HG02571 (cell line): ENCODE measurements around the gene ADRM1.

ENCODE experiments used
- ATAC-seq: cut with Tn5 transposase; IDR thresholded peaks from one replicate; pipeline ENCODE4 v1.9.1; 2021; ENCODE audit warnings: mild to moderate bottlenecking, moderate library complexity; ENCODE audit not compliant: unreplicated experiment

ADRM1 gene

DNA sequence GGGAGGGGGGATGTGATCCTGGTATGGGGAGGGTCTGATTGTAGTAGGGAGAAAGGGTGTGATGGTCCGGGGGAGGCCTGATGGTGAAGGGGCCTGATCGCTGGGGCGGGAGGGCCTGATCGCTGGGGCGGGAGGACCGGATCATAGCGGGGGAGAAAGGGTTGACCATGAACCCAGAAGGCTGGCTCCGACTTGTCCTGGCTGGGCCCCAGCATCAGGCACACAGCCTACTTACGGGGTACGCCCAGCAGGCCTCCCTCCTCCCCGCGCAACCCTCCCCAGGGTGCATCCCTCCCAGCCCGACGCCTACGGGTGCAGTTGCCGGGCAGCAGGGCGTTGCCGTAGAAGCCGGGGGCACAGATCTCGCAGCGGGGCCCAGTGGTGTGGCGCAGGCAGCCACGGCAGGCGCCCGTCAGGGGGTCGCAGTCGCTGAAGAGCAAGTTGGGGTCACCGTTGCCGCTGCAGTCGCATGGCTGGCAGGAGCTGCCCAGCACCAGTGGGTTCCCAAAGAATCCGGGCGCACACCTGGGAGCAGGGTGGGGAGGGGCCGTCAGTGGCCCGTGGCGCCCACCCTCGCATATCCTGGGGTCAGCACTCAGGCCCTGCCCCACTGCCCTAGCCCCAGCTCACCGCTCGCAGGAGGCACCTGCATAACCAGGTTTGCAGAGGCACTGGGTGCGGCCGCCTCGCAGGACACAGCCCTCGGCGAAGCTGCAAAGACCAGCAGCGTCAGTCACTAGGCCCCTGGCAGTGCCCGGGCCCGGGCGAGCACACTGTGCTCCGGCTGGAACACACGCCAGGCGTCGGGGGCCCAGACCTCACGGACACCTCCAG, 20.6 kb downstream of the ADRM1 start:
- no peak for ATAC-seq

DNA sequence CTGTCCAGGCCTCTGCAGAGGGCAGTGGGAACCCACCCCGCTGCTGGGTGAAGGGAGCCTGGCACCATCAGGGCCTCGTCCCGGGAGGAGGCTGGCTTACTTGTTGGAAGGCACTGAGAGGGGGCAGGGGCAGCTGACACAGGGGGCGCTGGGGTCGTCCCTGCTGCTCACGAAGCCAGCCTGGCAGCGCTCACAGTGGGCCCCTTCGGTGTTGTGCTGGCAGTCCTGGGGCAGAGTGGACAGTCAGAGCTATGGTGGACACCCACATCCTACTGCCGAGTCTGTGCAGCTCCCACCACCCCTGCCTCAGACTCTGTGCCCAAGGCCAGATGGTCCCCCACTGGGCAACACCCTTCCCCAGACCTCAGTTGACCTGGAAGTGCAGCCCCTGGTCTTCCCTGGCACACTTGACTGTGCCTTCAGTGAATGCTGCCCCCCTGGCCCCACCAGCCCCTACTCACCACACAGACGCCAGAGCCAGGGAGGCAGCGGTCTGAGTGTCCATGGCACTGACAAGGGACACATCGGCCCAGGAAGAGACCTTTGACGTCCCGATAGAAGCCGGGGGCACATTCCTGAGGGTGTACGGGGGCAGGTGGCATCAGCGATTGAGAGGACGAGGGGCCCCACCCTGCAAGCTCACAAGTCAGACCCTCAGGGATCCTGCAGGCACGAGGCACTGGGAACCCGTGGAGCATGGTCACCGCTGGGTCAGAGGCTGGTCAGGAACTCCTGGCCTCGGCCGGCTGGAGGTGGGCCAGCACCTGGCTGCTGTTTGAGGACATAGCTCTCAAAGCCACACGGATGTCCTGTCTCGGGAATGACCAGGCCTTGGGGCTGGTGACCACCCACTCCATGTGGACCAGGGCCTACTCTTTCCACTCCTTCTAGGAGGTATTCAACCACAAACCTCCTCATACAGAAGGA, 21.4 kb downstream of the ADRM1 start:
- ATAC-seq: no peak

DNA sequence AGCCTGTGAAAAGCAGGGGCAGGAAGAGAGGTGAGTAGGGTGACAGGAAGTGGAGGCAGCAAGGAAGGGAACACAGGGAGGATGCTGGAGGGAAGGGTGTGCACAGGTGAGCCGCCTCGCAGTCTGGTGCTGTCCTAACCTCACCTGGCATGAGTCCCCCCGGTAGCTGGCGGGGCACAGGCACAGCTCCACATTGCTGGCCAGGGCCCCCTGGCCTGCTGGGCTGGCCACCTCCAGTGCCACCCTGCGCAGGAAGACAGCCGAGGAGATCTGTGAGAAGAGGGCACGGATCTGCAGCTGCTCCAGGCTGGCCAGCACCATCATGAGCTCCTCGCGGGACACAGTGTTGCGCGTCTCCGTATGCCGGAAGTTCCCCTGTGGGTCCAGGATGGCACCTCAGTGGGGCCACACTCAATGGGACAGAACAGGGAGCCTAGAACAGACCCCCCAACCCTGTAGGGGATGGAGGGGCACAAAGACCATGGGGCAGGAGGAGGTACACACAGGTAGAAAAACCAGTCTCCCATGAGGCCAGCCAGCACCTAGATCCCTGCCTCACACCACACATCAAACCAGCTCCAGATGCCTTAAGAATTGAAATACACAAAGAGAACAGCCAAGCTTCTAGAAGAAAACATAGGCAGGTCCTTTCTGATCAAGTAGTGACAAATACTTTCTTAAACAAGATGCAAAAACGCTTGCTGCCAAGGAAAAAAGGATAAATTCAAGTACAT, 22.5 kb downstream of the ADRM1 start:
- no peak for ATAC-seq

DNA sequence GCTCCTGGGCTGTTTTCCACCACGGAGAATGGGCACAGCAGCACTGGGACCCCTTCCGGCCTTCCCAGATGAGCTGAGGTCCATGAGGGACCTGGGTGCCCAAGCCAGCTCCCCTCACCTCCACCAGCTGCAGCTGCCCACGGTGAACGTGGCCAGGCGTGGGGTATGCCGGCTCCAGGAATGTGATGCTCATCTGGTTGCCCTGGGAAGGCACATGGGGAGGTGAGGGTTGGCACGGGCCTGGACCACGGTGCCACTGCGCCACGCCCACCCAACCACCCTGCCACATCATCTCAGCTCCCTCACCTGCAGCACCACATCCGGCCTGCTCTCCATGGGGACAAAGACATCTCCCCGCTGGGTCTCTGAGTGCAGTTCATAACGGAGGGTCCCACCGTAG, 23.8 kb downstream of the ADRM1 start:
- no peak for ATAC-seq

DNA sequence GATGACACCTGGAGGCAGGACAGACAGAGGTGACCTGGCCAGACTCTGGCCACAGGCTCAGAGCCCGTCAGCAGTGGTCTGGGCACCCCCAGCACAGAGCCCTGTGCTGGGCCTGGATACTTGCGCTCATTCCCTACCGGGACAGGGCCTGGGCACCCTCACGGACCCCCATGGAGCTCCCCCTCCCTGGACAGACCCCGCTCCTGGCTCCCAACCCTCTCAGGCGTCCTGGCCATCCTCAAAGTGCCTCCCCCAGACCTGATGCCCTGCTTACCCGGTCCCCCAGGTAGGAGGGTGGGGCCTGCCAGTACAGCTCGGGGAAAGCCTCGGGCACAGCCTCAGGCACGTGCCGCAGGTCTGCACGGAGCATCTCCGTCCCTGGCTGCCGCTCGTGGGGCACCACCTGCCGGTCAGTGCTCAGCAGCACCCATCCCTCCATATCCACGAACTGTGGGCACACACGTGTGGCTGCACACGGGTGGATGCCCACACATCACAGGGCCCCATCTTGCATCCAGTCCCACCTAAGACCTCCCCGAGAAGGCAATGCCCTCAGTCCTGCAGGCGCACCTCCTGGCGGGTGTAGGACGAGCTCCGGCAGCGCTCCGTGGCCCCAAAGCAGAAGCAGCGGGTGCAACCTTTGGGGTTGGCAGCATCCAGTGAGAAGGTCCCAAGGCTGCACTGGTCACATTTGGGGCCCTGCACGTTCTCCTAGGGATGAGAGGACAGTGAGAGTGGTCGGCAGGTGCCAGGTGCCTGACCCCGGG, 24.3 kb downstream of the ADRM1 start:
- no peak for ATAC-seq

DNA sequence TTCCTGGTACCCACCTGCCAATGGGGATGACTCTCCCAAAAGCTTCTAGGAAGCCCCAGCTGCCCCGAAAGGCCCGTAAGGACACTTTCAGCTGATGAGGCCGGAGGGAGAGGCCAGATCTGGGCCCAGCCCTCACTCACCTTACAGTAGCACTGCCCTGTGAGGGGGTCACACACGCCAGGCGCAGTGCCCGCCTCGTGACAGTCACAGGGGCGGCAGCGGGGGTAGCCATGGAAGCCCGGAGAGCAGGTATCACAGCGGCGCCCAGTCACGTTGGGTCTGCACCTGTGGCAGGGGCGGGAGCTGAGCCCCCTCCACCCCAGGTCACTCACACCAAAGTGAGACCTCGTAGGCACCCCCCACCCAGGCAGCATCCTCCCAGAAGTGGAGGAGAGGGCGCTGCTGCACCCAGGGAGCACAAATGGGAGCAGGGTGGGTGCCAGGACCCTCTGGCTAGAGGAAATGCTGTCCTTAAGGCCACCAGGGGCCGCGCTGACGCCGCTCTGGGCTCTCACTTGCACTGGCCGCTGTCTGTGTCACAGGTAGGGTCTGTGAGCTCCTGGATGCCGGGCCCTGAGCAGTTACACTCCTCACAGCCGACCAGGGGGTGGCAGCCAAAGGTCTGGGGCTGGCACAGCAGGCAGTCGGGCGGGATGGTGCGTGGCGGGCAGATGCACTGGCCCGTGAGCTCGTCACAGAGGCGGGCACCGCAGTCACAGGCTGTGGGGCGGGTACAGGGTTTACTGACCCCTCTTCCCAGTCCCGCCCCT, 25.1 kb downstream of the ADRM1 start:
- no peak for ATAC-seq

DNA sequence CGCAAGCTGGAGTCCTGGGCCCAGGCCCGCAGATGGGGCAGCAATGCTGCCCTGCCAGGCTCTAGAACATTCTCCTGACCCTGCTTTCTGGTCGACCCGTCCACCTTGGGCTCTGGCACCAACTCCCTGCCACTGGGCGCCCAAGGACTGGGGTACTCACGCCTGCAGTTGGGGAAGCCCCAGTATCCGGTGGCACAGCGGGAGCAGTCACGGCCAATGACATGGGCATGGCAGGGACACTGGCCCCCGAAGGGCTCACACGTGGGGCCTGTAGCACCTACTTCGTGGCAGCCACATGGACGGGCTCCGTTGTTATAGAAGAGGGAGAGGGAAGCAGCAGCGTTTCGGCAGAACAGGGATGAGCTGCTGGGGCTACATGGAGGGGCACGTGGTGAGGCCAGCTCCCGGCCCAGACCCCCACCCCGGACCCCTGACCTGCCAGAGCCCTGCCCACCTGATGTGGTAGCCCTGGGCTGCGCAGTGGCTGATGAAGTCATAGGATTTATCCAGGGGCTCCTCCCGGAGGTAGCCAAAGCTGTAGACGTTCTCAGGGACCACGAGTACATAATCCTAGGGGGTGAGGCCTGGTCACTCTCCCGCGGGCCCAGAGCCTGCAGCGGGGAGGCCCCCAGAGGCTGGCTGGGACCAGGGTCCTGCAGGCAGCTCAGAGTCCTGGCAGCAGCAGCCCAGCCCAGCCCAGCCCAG, 26.0 kb downstream of the ADRM1 start:
- ATAC-seq: no peak

DNA sequence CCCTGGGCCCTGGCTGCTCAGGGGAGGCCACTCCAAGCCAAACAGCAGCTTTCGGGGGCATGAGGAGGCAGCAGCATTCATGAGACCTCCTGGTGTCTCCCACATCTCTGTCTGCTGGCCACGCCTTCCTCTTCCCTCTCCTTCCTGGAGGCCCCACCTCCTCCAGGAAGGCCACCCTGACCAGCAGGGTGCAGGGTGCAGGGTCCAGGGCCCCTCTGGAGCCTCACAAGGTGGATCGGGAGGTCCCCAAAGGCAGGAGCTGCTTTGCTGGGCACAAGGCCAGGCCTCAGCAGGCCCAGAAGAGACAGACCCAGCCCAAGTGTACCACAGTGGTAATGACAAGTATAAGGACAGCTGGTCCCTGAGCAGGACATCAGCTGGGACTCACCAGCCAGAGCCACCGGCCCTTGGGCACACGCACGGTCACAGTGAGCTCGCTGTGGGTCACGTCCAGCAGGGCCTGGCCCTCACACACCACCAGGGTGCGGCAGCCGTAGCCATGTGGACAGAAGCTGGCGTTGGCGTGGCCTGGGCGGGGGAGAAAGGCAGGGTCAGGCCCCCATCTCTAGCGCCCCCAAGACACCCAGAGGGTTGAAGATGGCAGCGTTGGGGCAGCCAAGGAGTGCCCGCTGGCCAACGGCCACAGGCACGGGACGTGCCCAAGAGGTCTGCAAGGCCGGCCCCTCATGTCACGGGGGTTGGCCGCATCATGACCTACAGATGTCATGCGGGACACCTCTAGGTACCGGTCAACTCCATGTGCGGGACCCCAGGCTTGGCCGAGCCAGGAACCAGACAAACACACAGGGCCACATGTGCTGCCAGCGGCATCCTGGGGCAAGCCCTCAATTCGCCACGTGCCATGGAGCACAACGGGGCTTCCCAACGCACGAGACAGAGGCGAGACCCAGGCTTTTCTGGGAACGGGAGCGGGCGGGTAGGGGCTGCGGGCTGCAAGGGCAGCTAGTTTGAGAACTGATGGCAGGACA, 26.9 kb downstream of the ADRM1 start:
- ATAC-seq: no peak

DNA sequence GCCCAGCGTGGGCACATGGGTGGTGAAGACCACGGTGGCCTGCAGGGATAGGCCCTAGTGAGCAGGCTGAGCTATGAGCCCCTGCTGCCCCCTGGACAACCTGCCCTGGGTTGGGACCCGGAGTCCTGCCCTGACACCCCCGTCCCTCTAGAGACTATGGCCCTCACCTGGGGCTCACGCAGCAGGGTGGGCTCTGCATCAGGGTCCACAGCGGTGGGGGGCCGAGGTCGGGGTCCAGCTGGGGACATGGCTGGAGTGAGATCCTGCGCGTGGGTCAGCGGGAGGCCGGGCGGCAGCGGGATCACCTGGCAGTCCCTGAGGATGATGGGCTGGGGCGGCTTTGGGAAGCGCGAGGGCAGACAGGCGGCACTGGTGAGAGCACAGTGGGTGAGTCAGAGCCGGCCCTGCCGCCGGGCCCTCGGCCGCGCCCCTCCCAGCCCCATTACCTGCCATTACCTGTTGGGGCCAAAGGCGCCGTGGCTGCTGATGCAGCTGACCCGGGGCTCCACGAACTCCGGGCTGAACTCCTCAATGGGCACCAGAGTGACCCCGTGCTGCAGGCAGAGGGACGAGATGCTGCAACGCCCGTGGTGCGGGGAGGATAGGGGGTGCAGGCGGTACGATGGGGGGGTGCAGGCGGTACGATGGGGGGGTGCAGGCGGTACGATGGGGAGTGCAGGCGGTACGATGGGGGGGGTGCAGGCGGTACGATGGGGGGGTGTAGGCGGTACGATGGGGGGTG, 27.9 kb downstream of the ADRM1 start:
- ATAC-seq: no peak

DNA sequence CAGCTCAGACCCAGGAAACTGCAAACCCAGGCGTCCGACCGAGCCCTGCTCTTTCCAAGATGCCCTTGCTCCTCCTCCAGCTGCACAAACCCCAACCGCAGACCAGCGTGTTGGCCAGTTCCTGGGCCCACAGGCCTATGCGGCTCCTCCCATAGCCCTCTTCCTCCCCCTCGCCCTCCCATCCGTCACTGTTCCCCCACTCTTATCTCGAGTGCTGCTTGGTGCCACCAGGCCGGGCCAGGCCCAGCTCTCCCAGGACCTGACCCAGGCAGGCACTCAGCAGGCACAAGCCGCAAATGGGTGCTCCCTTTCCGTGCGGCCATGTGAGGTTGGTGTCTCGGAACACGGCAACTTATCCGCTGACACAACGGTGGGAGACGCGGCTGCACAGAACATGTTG, 28.6 kb downstream of the ADRM1 start:
- ATAC-seq: no peak

DNA sequence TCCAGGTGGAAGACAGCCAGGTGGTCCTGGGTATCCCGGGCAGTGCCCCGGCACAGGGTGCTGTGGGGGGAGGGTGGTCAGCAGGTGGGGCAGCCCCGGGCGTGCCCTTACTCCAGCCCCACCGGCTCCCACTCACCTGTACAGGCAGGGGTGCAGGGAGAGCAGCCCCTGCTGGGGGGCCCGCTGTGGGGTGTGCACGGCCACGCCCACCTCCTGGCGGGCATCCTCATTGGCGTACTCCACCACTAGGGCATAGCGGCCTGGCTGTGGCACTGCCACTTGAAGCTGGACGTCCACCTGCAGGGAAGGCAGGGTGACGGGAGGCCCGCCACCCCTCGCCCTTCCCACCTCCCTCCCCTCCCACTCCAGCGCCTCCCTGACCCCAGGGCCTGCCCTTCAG, 29.6 kb downstream of the ADRM1 start:
- ATAC-seq: no peak

DNA sequence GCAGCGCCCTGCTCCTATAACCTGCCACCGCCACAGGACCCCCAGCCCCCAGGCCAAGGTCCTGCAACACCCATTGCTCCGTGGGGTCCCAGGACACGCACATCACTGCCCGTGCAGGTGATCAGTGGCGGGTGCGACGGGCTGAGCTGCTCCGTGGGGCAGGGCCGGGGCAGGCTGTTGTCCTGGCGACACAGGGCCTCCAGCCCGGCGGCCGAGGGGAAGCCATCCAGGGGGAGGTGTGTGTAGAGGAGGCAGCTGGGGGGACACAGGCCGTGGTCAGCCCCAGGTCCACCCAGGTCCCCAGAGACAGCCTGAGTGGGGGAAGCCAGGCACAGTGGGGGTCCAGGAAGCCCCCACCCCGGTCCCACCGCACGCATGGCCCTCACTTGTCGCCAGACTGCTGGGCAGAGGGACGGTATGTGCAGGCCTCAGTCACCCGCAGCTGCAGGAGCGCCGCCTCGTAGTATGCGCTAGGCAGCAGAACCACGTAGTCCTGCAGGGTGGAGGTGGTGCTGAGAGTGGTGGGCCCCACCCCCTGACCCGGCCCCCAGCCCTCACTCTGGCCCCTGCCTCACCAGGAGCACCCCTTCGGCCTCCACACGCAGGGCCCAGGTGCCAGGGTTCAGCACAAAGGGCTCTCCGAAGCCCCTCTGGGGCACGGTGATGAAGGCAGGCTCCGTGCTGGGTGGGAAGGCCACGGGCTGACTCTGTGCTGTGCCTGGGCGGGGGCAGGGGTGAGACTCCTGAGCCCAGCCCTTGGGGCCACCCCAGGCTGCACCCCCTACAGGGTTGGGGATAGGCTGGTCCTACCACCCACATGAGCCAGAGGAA, 30.4 kb downstream of the ADRM1 start:
- no peak for ATAC-seq

DNA sequence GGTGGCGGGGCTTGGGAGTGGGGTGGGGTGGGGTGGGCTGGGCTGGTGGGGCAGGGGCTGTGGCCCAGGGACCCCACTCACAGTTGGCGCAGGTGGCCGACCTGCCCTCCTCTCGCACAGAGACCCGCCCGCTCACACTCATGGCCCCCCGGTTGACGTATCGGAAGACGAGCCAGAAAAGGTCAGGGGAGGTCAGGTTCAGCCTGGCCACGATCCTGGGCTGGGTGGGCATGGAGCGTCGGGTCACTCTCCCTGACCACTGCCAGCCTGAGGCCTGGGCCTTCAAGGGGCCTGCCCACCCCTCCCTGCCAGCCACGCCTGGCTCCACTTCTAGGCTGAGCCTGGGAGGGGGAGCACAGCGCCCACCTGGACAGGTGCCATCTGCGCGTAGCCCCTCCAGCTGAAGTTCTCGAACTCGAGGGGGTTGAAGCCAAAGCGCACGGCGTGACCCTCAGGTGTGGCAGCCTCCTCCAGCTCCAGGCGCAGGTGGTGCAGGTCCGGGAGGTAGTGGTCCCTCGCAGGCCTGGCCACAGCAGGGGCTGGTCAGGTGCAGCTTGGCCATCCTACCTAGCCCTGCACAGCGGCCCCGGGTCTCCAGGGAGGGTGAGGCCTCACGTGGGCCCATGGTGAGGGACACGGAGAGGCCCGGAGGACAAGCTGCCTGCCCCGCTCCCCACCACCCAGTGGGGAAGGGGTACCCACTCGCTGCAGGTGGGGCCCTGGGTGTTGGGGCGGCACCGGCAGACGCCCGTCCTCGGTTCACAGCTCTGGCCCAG, 31.2 kb downstream of the ADRM1 start:
- no peak for ATAC-seq

DNA sequence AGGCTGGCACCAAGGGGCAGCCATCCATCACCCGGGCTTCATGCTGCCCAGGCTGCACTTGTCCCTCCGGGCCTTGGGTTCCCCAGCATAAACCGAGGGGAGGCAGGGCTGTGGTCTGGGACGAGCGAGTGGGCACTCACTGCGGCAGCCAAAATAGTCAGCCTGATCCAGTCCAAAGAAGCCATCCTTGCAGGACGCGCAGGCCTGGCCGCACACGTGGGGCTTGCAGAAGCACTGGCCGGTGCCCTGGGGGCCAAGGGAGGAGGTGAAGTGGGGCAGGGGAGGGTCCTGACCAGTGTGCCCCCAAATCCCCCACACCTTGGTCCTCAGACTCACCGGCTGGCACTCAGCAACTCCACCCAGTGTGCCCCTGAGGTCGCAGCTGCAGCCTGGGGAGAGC, 32.1 kb downstream of the ADRM1 start:
- ATAC-seq: no peak

DNA sequence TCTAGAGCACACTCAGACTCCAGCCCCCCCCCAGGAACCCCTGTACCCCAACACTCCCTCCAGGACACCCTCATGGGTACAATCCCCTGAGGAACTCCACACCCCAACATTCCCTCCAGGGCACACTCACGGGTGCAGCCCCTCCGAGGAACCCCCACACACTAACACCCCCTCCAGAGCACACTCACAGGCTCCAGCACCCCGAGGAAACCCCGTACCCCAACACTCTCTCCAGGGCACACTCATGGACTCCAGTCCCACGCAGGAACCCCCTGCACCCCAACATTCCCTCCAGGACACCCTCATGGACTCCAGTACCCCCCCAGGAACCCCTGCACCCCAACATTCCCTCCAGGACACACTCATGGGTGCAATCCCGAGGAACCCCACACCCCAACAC, 32.7 kb downstream of the ADRM1 start:
- no peak for ATAC-seq

DNA sequence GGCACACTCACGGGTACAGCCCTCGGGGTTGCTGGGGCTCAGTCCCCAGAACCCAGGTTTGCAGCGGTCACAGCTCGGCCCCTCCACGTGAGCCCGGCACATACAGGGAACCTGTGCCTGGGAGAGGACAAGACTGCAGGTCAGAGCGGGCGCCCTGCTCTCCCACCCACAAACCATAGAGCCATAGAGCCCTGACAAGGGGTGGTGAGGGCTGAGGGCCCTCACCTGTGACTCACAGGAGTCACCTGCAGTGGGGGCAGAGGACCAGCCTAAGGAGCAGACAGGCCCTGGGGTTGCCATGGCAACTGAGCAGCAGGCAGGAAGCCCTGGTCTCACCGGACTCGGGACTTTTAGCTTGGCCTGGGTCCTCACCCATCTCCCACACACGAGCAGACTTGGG, 33.5 kb downstream of the ADRM1 start:
- no peak for ATAC-seq
